Subcutaneous adipose tissue (tissue), 4 donors: ENCODE measurements around the gene ADGRG1. TPM values are rescaled to one million over a fixed set of nuclear protein-coding genes. Genes with fewer than 3 reads are reported as not detected.

ENCODE experiments used
- total RNA-seq, 4 donors: library from RNA; depleted of rRNA; stranded (reverse); fragments of >200 nt; gene quantifications; one replicate each; pipeline ENCODE4 v1.1.0, GENCODE V29; 2016
- TF ChIP-seq, protein P1 (sequence below): fragments of 450-650 bp; IDR thresholded peaks from one replicate; pipeline ENCODE4 v1.5.1; 2016; ENCODE audit warnings: low read depth, mild to moderate bottlenecking, control low read depth, antibody characterized with exemption, moderate library complexity

Gene ADGRG1
- total RNA-seq, 4 donors from 2014 or later, result 10.0 to 92.5 (median 21.2) TPM

- TF ChIP-seq, protein P1, sequence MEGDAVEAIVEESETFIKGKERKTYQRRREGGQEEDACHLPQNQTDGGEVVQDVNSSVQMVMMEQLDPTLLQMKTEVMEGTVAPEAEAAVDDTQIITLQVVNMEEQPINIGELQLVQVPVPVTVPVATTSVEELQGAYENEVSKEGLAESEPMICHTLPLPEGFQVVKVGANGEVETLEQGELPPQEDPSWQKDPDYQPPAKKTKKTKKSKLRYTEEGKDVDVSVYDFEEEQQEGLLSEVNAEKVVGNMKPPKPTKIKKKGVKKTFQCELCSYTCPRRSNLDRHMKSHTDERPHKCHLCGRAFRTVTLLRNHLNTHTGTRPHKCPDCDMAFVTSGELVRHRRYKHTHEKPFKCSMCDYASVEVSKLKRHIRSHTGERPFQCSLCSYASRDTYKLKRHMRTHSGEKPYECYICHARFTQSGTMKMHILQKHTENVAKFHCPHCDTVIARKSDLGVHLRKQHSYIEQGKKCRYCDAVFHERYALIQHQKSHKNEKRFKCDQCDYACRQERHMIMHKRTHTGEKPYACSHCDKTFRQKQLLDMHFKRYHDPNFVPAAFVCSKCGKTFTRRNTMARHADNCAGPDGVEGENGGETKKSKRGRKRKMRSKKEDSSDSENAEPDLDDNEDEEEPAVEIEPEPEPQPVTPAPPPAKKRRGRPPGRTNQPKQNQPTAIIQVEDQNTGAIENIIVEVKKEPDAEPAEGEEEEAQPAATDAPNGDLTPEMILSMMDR, result no peak
These were observed 27.4 kb upstream of the ADGRG1 start for GRCh38 chr16:57600952-57601580.

DNA sequence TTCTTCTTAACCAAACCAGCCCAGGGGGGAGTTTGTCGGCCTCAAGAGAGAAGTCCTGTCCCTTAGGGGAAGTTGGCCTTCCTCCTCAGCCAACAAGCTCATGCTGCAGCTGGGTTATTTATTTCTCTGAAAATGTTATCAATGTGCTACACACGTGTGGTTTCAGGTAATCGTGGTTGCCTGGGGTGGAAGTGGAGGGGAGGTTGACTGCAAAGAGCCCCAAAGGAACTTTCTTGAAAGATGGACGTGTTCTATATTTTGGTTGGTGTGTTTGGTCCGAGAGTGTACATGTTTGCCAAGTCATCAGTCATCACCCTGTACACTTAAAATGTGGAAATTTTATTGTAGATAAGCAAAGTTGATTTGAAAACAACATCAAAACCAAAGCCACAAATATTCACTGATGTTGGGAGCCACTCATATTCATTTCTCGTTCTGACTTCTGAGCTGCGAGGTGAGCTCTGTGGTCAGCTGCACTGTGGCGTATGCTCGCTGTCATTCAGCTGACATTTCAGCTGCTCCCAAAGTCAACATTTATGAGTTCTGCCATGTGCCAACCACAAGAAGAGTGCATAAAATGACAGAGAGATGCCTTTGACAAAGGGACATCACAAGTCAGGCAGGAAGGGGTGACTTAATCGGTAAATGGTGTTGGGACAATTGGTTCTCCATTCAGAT lies 26.5 kb upstream of the ADGRG1 start:
- TF ChIP-seq, protein P1, result no peak

- TF ChIP-seq, protein P1, result no peak
These were observed 25.1 kb upstream of the ADGRG1 start for GRCh38 chr16:57603115-57604024.

DNA sequence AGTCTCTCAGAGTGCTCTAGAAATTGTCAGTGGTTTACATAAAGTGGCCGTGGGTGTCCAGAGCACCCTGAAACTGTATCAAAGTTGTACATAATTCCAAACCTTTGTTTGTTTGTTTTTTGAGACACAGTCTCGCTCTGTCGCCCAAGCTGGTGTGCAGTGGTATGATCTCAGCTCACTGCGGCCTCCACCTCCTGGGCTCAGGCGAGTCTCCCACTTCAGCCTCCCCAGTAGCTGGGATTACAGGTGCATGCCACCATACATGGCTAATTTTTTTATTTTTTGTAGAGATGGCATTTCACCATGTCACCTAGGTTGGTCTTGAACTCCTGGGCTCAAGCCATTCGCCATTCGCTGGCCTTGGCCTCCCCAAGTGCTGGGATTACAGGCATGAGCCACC lies 24.3 kb upstream of the ADGRG1 start:
- TF ChIP-seq, protein P1, result no peak

DNA sequence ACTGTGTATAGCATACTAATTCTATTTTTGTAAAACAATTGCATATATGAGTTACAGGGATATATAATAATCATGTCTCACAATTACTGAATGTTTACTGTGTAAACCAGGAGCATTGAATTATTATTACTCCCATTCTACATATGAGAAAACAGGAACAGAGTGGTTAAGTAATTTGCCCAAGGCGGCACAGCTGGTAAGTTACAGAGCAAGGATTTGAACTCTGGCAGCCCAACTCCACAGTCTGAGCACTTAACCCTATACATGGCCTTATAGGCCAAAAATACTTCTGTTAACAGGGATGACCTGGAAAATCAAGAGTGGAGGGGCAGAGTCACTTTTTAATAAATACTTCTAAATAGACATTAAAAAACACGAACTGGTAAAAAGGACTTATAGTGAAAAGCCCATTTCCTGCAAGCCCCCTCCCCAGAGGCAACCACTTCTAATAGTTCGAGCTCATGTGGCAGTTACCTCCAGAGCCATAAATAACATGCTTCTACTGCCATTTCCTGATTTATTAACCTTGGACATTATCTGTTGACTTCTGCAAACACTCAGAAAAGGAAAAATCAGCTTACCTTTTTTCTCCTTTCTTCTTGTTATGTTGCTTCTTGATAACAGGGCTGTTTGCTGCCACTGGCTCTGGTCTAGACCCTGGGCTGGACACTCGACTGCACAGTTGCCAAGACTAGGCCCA lies 22.1 kb upstream of the ADGRG1 start:
- TF ChIP-seq, protein P1, result no peak

DNA sequence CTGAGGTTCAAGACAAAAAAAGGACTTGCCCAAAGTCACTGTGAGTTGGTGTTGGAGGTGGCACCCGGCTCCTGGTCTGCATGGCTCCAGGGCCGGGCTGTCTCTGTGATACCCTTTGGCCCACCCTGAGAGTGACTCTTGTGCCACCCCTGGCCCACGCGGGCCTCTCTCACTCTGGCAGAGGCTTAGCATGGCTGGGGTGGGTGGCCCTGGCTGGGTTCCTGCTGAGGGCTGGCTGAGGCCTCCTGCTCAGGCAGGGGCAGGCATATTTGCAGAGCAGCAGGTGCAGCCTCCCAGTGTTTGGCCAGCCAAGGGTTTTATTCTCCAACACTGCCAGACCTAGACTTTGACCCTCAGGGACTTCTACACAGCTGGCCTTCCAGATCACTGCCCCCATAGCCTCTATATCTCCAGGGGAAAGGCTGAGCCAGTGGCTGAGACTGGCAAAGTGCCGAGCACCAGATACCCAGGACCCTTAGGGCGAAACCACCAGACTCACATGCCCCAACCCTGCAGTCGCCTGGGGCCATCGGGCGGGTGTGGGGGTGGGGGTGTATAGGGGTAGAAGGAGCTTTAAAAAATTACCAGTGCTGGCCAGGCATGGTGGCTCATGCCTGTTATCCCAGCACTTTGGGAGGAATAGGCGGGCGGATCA lies 21.5 kb upstream of the ADGRG1 start:
- TF ChIP-seq, protein P1, result no peak
